HepG2 (cell line): ENCODE results near the gene JMJD1C. TPM values are rescaled to one million over a fixed set of nuclear protein-coding genes. Genes with fewer than 3 reads are reported as not detected.

Source experiments
- ARID3A ChIP-seq: IDR thresholded peaks from 2 replicates; pipeline ENCODE4 v1.6.1; 2012; ENCODE audit warnings: low read depth, low read length, improper control_type of control experiment
- ATAD3A ChIP-seq: sonication (generic); formaldehyde crosslinking; IDR thresholded peaks from 2 replicates; pipeline ENCODE4 v1.4.0; 2020; ENCODE audit warnings: missing genetic modification reagents
- EEA1 ChIP-seq: sonication (generic); formaldehyde crosslinking; IDR thresholded peaks from 2 replicates; pipeline ENCODE4 v1.5.1; 2020; ENCODE audit warnings: mild to moderate bottlenecking, missing genetic modification reagents, borderline replicate concordance
- FOXP1 ChIP-seq, 2 experiments: fragments of 450-650 bp in 1 of 2; IDR thresholded peaks; 2 replicates each; pipeline ENCODE4 v1.6.1; 2017 to 2018; ENCODE audit warnings: antibody characterized with exemption in 1 of 2
- GABPB1 ChIP-seq: IDR thresholded peaks from 2 replicates; pipeline ENCODE4 v1.6.1; 2016; ENCODE audit warnings: mild to moderate bottlenecking, missing genetic modification reagents, moderate library complexity, missing compliant biosample characterization
- ISX ChIP-seq: sonication (generic); formaldehyde crosslinking; conservative IDR thresholded peaks from 2 replicates; pipeline ENCODE4 v1.5.0; 2020; ENCODE audit warnings: missing genetic modification reagents
- MYNN ChIP-seq: sonication (generic); formaldehyde crosslinking; IDR thresholded peaks from 2 replicates; pipeline ENCODE4 v1.4.0; 2020; ENCODE audit warnings: mild to moderate bottlenecking, low read depth, missing genetic modification reagents
- NR3C1 ChIP-seq: sonication (generic); formaldehyde crosslinking; IDR thresholded peaks from 2 replicates; pipeline ENCODE4 v1.4.0; 2020; ENCODE audit warnings: missing genetic modification reagents
- PHF20 ChIP-seq: sonication (generic); formaldehyde crosslinking; IDR thresholded peaks from 2 replicates; pipeline ENCODE4 v1.5.0; 2020; ENCODE audit warnings: mild to moderate bottlenecking, missing genetic modification reagents
- YEATS4 ChIP-seq: sonication (generic); formaldehyde crosslinking; IDR thresholded peaks from 2 replicates; pipeline ENCODE4 v1.4.0; 2020; ENCODE audit warnings: missing genetic modification reagents, borderline replicate concordance
- ZNF142 ChIP-seq: sonication (generic); formaldehyde crosslinking; IDR thresholded peaks from 2 replicates; pipeline ENCODE4 v1.4.0; 2020; ENCODE audit warnings: missing genetic modification reagents
- ZNF225 ChIP-seq: sonication (generic); formaldehyde crosslinking; IDR thresholded peaks from 2 replicates; pipeline ENCODE4 v1.4.0; 2020; ENCODE audit warnings: mild to moderate bottlenecking, missing genetic modification reagents
- ZNF547 ChIP-seq: sonication (generic); formaldehyde crosslinking; IDR thresholded peaks from 2 replicates; pipeline ENCODE4 v1.5.1; 2020; ENCODE audit warnings: mild to moderate bottlenecking, missing genetic modification reagents
- ZNF792 ChIP-seq: IDR thresholded peaks from 2 replicates; pipeline ENCODE4 v1.6.1; 2016
- ZNF800 ChIP-seq: sonication (generic); formaldehyde crosslinking; IDR thresholded peaks from 2 replicates; pipeline ENCODE4 v1.4.0; 2020; ENCODE audit warnings: missing genetic modification reagents
- polyA plus RNA-seq, 8 experiments: library from polyadenylated mRNA; depleted of rRNA in 3 of 8; stranded (reverse) in 7 of 8; unstranded in 1 of 8; fragments of >200 nt; fragmentation: Illumina TruSeq in 4 of 8; extraction: Trizol in 4 of 8; gene quantifications; 2 replicates each; pipeline versions ENCODE4 v1.2.1 to v1.2.3, GENCODE V29; 2011 to 2016; ENCODE audit warnings: low read depth in 4 of 8, missing spikeins in 1 of 8, mixed read lengths in 1 of 8; ENCODE audit not compliant: insufficient read depth in 1 of 8
- total RNA-seq, 5 experiments: library from RNA; depleted of rRNA; stranded (reverse); fragments of >200 nt; fragmentation: Illumina TruSeq; extraction: Trizol; gene quantifications; 2 replicates each; pipeline ENCODE4 v1.2.3, GENCODE V29; 2016; ENCODE audit warnings: low read depth in 1 of 5
- TF ChIP-seq, protein P1 (sequence below): sonication (generic); formaldehyde crosslinking; IDR thresholded peaks from 2 replicates; pipeline ENCODE4 v1.8.1; 2023; ENCODE audit warnings: mild to moderate bottlenecking, inconsistent platforms, moderate library complexity, missing genetic modification reagents, borderline replicate concordance

JMJD1C gene
- total and polyA plus RNA-seq, 2 of the 13 experiments (the other 11 are each of a cell fraction or from before 2014, with no cell fraction given) = 42.3 to 42.7 TPM

GRCh38 chr10:63465293-63466143, at the start of gene JMJD1C (continued):
- TF ChIP-seq NR3C1 = no peak
- TF ChIP-seq MYNN (CRISPR knock-in tag) = no peak
- TF ChIP-seq ISX (CRISPR knock-in tag) = peak; percentile 87
- peak; percentile 36; the same call in 1 of the 2 replicates for TF ChIP-seq ARID3A
- peak; percentile 39 for TF ChIP-seq ZNF800 (CRISPR knock-in tag)
- TF ChIP-seq PHF20 (CRISPR knock-in tag) = peak; percentile 52; the same call in 1 of the 2 replicates
- TF ChIP-seq YEATS4 (CRISPR knock-in tag) = peak; percentile 76
- TF ChIP-seq ZNF792 = no peak; the same call in 1 of the 2 replicates
- TF ChIP-seq, protein P1, sequence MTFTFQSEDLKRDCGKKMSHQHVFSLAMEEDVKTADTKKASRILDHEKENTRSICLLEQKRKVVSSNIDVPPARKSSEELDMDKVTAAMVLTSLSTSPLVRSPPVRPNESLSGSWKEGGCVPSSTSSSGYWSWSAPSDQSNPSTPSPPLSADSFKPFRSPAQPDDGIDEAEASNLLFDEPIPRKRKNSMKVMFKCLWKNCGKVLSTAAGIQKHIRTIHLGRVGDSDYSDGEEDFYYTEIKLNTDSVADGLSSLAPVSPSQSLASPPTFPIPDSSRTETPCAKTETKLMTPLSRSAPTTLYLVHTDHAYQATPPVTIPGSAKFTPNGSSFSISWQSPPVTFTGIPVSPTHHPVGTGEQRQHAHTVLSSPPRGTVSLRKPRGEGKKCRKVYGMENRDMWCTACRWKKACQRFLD (CRISPR knock-in tag) = no peak
- peak; percentile 35; the same call in 1 of the 2 replicates for TF ChIP-seq ZNF225 (CRISPR knock-in tag)
- 0 out of 2 replicates have a peak, but pooled peaks have one; percentile 0 for TF ChIP-seq EEA1
- peak; percentile 72 for TF ChIP-seq GABPB1 (CRISPR knock-in tag)
- no peak; the same call in 1 of the 2 replicates for TF ChIP-seq ZNF547 (CRISPR knock-in tag)
- no peak for TF ChIP-seq FOXP1 (IDR thresholded peaks at IDR 0.05)
- TF ChIP-seq FOXP1 (CRISPR knock-in tag; IDR thresholded peaks at IDR 0.05) = no peak
- 0 out of 2 replicates have a peak, but pooled peaks have one; percentile 35 for TF ChIP-seq ZNF142 (CRISPR knock-in tag)
- no peak for TF ChIP-seq ATAD3A
